Dermis microvascular lymphatic vessel endothelial cell (primary cell): ENCODE measurements around the gene HOXB13. TPM values are rescaled to one million over a fixed set of nuclear protein-coding genes. Genes with fewer than 3 reads are reported as not detected.
"Not testable (repeated sequence)": the region's sequence is repeated elsewhere in the genome, so short reads cannot be mapped to it uniquely, and the experiment has no call there.

Experiments used
- DNase-seq, 2 donors: peaks; one replicate each; pipeline versions ENCODE4 v3.0.0 to v3.0.0-alpha.2; 2010; ENCODE audit warnings: low read depth in 2 of 2
- total RNA-seq: library from RNA; depleted of rRNA; stranded (reverse); fragments of >200 nt; gene quantifications from 2 replicates; pipeline ENCODE4 v1.2.1, GENCODE V29; 2014

Gene HOXB13
- total RNA-seq, 1 donor from 2014 or later: not detected

DNA sequence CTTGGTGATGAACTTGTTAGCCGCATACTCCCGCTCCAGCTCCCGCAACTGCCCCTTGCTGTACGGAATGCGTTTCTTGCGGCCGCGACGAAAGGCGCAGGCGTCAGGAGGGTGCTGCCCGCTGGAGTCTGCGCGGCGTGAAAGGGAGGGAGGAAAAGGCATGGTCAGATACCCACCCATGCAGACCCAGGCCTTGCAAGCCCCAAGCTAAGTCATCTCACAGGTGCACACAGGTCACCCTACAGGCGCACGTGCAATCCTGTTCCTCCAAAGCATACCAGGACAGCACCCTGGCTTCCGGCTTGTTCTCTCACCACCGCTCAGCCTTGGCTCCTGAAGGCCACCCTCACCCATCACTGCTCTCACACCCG lies 1.6 kb downstream of the HOXB13 start:
- DNase-seq: no peak

DNA sequence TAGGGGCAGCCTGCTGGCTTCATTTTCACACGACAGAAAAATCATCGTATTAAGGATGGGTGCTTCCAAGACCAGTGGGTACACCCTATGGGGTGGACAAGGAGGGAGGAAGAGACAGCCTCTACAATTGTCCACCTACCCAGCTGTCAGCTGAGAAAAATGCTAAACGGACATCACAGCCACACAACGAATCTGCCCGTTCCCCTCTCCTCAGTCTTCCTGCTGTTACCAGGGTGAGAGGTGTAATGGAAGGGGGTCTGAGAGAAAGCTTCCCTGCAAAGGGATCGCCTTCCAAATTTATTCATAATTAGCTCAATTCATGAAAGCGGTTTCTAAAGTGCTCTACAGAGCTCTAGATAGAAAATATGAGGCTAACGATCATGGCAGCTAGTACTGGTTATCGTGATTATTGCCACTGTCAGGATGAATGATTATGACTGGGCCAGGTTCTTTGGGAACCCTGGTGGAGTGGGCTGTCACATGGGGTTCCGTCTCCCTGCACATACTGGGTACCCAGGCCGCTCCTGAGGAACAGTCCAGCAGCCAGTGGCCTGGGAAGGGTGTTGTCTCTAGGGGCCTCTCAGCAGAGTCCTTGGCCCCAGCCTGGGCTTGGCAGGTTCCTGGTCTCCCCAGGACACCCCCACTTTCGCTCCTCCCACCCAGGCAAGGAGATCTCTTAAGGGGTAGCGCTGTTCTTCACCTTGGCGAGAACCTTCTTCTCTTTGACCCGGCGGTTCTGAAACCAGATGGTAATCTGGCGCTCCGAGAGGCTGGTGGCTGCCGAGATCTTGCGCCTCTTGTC lies 2.2 kb downstream of the HOXB13 start:
- no peak for DNase-seq

DNA sequence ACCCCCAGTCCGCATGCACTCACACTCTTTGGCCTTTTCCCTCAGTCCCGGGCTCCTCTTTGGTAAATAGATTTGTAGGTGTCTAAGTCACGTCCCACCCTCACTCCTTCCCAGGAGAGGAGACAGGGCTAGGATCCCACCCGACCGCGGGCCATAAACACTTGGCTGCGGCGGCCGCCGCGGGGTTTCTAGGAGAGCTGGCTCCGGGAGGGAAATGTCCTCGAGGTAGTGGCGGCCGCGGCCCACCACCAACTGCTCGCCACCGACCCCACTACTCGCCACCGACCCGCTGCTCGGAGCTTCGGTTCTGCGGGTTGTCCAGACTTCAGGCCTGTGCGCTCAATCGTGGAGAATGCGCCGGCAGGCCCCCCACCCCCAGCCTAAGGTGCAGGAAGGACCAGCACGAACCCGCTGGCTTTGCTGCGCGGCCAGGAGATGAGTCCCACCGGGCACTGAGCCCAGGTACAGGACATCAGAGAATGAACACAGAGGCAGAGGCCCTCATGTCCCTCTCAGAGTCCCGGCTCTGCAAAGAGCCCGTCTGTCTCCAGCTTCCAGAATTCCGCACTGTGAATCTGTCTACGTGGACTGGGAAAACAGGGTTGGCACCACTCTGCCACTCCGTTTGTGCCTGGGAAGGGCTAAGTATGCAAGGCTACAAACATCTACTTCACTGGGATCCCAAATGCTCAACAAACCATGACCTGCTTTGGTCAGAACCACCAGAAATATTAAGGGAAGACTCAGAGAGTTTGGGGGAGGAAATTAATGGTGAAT lies 3.1 kb downstream of the HOXB13 start:
- DNase-seq: no peak

DNA sequence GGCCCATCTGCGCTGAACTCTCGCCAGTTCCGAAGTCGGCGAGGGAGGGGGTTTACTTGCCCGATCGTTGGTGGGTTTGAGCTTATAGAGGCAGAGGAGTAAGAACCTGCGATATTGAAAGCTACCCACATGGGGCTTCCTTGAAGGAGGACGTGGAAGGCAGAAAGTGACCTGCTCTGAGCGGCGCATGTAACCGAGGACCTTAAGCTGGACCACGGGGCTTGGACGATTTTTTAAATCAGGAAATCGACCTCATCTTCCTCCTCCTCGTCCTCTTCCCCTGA lies 3.6 kb downstream of the HOXB13 start:
- no peak for DNase-seq

DNA sequence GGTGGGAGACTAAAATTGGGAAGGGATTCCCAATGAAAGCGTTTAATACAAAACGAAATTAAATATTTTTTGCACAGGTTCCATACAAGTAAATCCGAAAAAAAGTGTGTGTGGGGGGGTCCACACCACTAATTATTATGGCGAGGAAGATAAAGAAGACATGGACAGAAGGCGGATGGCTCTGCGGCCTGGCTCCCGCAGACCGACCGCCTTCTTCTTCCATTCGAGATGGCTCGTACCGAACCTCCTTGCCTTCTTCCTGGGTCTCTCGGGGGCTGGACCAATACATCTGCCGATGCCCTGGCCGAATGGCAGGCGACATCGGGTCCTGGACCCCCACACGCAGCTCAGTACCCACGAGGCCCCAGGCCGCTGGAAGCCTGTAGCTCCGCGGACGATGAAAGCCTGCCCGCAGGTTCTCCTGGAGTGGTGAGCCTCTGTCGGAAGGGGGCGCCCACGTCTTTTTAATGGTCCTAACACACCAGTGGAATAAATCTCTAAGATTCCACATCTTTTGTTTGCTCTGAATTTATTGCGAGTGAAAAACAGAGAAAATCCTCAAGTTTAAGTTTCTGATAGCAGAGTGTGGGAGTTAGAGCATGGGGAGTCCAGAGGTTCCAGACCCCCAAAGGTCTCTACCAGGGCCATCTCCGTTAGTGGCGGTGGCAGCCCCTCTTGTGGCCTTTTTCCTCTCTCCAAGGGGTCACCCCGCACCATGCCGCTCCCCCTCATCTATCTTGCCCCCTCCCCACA lies 4.1 kb downstream of the HOXB13 start:
- peak; percentile 47 to 78 for DNase-seq

DNA sequence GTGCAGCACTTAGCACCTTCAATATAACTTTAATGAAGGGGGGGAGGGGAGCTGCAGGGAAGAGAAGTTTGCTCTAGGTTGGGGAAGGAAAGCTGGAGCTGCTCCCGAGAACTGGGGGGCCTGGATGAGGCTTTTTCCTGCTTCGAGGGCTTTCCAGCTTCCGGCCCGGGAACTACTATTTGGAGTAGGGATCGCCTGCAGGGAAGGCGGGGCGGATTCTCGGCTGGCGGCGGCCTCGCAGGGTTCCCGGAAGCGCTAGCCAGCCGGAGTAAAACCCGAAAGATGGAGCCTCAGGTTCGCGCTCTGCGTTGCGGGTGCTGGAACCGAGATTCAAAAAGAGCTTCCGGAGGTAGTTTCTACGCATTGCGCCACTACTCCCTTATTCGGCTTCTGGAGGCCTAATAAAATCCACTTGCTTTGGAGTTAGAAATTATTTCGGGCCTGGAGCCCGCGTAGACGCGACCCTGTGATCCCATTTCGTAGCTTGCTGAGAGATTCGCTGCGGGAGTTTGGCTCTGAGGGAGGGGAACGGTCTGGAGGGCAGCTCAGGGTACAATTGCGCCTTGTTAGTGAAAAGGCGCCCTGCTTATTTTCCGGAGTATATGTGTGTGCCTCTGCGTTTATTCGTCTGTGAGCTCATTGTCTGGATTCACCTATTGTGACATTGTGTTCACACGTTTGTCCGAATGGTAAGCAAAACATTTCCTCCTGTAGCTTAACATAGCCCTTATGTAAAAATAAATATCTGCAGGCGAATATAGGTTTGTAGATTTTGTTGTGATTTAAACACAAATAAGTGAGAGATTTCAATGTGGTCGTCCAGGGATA lies 4.9 kb downstream of the HOXB13 start:
- DNase-seq: no peak

DNA sequence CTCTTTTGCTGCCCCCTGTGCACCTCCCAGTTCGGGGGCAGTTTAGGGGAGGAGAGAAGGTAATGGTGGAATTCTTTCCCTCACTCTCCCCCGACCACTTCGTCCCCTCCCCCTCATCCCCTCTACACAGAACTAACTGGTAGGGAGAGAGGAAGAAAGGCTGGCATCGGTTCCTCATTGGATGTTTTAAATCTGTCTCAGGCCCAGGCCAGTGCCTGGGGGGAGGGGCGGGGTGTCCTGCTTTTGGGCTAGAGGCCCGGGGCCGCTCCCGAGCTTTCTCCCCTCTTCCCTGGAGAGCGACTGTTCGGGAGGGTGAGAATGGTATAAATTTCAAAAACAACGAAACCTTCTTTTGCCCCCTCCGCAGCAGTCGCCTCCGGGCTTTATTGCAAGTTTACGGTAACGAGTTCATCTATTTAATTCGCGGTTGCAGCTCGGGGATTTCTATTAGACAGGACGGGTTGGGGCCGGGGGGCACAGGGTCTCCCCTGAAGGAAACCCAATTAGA lies 5.6 kb downstream of the HOXB13 start, which contains the start of gene PRAC2:
Gene PRAC2 (plus strand): TSS at position 271 of the 508 bp plus-strand sequence. CDS start 1,226 bp downstream, outside the sequence.
- no peak for DNase-seq

DNA sequence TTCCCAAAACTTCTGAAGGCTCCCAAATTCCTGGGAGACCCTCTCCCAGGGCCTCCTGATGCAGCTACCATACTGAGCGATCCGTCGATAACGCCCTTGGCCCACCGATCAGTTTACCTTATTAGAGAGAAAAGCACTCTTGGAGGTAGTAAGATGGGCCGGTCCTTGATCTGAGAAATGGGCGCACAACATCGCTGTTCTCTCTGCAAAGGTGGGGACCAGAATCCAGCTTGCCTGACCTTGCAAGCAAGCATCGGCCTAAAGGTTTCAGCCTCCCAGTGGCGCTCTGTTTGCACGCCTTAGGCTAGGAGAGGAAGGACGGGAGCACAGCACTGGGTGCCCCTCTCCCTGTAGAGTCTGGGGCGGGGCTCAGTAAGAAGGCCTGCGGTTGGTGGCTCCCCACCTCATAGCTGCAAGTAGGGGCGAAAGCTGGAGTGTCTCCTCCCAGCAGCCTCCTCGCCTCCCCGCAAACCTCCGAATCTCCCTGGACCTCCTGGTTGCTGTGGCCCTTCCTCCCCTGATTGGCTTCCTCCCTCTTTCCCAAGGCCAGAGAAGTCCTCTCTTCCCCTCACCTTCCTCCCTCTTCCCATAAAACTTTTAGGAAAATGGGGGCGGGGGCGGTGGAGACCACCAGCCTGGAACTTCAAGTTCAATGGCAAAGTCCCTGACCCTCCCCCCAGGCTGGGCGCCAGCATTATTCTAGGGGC lies 6.2 kb downstream of the HOXB13 start, which contains the start of gene PRAC1:
Gene PRAC1 (minus strand): TSS at position 318 of the 707 bp plus-strand sequence. CDS start 126 bp downstream, at position 192.
- DNase-seq: no peak

DNA sequence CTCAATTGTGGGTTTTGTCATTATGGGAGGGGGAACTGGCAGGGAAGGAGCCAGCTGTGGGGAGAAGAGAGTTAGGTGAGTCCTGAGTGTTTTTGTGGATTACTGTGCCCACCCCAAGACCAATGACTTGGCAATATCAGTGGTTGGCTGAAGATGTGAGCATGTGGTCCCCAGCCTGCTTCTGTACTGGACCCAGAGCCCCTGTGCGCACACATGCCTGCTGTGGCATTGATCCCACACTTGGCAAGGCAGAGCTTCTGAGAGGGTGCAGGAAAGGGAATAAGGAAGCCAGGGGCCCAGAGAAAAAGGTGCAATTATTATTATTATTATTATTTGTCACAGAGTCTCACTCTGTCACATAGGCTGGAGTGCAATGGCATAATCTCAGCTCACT lies 7.5 kb downstream of the HOXB13 start:
- DNase-seq: no peak

DNA sequence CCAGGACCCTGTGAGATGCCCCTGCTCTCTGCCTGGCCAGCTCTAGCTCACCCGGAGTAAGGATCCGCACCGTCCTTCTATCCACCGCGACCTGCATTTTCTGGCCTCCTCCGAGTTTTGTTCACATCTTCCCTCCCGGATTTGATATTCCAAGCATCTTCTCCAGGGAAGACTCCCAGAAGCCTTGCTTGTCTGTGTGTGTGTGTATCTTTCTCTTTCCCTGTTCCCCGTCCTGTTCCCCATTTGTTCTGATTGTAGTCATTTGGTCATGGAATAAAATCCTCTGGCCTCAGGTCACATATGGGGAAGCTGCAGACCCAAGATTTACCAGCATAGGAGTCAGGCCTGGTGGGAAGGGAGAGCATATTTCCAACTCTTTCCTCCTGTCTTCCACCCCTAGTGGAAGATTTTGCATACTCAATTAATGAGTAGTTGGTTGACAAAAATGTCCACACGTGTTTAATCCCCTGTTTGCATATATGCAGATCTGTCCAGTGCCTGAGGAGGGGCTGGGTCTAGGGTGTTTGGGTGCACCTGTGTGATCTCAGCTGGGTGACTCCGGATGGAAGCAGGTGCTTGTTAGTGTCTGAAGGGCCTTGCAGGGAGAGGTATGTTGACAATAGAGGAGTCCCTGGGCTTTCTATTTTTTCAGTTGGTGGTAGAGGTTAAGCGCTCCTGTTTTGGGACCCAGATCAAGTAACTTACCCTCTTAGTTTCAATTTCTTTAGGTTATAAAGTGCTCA lies 8.1 kb downstream of the HOXB13 start:
- no peak for DNase-seq

DNA sequence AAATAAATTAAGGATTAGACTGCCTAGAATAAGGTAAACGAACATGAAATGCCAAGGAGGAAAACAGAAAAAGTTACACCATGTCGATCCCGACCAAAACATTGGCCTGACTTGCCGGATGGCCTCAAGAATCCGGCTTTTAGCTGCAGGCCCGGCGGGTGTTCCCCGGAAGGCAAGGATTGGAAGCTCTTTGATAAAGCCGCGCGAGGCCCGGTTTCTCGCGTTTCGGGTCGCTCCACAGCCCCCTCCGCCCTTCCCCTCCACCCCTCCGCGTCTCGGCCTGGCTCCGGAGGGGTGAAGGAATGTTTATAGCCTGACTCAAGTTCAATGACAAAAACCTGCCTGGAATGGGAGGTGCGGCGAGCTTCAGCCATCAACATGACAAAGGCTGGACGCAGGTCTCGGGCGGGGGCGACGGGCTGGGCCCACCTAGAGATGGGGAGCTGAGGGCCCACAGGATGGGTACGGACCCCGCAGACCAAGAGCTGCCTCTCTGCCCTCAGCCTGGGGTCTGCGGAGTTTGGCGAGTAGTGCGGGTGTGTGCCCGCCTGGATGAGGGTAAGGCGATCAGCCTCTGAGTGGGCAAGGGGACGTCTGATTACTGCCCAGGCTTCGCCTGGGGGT lies 8.8 kb downstream of the HOXB13 start:
- DNase-seq: no peak

DNA sequence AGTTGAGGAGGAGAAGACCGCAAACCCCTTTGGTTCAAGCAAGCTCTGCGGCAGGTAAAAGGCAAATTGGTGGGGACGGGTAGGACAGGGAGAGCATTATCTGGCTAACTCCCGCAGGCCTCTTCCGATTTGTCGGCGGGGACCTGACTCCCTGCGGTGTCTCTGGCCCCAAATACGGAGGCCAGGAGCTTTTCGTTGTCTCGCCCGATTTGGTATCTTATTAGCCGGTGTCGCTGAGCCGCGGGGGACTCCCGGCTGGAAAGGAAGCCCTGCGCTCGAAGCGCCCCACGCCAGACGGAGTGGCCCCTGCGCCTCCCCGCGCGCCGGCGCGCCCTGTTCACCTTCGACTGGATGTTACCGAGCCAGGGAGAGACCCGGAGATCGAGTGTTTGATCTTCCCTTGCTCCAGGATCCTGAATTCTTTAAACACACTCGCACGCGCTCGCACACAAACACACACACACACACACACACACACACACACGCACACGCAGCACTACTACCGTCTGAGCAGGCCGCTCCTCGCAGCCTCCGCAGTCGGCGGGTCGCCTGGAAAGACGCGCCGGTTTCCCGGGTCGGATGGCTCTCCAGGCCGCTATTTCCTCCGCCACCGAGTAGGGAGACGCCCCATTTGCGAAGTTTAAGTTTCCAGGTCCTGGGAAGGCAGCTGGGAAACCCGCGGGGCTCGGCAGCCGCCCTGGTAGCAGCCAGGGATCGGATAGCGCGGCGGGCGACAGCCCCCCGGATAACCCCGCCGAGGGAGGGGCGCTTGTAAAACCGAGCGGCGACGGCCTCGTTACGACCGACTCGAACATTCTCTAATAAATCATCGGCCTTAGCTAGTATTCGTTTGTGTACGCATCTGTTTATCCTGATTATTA lies 9.5 kb downstream of the HOXB13 start:
- DNase-seq: no peak

DNA sequence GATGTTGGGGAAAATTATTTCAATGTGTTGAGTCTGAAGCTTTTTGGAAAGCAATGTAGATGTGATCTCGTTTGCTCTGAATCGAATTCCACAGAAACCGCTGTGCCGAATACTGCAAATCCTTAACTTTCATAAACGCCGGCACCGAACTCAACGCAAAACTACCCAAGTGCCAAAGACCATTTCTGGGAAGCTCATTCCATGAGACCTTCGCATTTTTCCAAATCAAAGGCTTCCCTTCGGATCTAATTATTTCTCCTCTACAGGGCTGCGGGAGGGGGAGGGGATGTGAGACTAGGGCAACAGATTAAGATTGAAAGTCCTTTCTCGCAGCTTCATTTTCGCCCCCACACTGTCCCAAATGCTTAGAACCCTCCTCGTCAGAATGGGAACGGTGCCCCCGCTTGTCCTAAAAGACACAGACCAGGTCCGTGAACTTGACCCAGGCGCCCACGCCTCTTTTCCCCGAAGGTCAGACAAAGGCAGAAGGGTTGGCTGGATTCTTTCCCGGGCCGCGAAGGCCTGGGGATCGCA lies 10.3 kb downstream of the HOXB13 start:
- no peak for DNase-seq

DNA sequence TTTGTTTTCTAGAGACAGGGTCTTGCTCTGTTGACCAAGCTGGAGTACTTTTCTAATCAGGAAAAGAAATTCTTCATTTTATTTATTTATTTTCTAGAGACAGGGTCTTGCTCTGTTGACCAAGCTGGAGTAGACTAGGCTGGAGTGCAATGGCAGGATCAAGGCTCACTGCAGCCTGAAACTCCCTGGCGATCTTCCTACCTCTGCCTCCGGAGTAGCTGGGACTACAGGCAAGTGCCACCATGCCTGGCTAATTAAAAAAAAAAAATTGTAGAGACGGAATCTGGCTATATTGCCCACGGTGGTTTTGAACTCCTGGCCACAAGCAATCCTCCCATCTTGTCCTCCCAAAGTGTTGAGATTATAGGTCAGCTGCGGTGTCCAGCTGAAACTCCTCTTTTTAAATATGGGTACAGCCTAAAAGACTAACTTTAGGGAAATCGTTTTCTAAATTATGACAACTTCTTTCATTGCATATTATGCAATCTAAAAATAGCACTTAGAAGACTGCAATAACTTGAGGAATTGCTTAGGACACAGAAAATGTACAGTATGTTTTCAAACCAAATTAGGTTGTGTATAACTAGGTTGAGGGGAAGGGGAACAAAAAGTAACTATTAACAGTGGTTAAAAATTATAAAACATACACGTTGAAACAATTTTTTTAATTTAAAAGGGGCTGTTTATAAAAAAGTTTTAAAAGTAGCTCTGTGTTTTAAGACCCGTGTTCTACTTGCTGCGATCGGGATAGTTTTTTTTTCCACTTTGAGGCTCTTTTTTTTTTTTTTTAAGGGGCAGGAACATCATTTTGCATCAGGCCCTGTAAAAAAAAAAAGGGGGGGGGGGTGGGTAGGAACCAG lies 11.0 kb downstream of the HOXB13 start:
- no peak for DNase-seq

DNA sequence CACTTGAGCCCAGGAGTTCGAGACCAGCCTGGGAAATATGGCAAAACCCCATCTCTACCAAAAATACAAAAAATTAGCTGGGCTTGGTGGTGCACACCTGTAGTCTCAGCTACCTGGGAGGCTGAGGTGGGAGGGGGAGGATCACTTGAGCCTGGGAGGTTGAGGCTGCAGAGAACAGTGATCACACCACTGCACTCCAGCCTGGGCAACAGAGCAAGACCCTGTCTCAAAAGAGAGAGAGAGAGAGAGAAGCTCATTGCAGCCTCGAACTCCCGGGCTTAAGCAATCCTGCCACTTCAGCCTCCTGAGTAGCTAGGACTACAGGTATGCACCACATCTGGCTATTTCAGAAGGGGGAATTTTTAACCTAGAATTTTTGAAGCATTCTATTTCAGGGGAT lies 12.0 kb downstream of the HOXB13 start:
- not testable (repeated sequence) for DNase-seq

DNA sequence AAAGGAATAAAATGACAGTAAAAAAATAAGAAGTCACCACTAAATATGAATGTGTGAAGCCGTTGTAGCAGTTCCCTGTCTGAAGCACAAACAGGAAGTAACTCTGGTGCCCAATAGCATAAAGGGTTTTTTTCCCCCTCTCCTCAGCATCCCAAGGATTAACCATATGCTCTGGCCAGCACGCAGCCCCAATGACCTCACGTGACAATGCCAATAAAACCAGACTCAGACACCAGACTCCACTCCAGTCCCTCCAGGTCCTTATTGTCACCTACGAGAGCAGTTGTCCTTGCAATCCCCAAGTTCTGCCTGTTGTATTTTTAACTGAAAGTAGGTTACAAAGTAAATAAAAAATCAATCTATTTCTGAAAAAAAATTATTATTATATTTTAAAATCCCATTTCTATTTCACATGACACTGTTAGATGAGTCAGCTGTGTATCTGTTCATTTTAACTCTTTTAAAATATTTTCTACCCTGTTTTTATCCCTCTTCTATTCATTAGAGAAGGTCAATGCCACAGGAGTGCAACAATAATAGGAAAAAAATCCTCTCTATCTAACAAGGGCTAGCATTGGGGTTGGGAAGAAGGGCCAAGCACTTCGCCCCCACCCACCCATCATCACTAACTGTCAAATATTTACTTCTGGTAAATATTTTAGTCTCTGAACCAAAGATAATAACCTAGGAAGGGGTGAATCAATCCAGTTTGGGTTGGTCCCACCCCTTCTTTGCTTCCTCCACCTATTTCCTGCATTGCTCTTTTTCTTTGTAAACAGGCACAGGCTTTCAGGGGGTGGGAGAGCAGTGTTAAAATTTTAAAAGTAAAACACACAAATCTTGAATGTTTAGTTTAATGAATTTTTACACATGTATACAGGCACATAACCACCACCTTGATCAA lies 12.8 kb downstream of the HOXB13 start:
- no peak for DNase-seq
